ENCODE results near the gene GABBR2.

Gene GABBR2

DNA sequence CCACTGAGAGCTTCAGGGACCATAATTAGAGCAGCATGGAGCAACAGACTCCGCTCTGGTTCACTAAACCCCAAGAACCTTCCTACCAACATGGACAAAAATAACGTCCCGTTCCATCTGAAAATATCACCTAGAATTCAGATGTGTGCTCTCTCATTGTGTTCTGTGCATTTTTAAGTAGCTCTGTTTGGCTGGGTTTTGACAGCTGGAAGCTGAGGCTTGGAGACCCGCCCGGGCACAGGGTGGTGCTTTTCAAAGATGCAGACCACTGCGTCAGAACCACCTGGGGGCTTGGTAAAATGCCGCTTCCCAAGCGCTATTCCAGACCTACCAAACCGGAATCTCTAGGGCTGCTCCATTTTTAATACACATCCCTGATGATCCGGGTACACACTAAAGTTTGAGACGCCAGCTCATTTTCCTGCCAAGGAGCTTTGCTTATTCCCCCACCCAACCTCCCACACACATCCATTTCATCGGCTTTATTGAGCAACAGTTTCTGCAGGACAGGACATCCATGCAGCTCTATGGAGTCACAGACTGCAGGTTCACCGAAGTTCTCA, 104.8 kb downstream of the GABBR2 start:
- H3K4me3 ChIP-seq (ENCODE audit: insufficient read depth, low read depth, low read length, poor library complexity, severe bottlenecking) = no peak overlapping the region
- H3K4me1 ChIP-seq (ENCODE audit: control insufficient read depth, insufficient read depth, low read length, poor library complexity, severe bottlenecking) = no peaks in the 10 kb centered on the region
- H3K27me3 ChIP-seq (replicated peaks; ENCODE audit: control insufficient read depth, insufficient read depth, low read length, poor library complexity, severe bottlenecking) = no peaks in the 10 kb centered on the region
- H3K9me3 ChIP-seq (ENCODE audit: control insufficient read depth, low read length) = no peaks in the 10 kb centered on the region
- DNase-seq = no peak
- H3K36me3 ChIP-seq (ENCODE audit: control insufficient read depth, insufficient read depth, low read length) = no peaks in the 10 kb centered on the region
- no peak overlapping the region for H3K27ac ChIP-seq (ENCODE audit: insufficient read depth, low read length, poor library complexity, severe bottlenecking)

DNA sequence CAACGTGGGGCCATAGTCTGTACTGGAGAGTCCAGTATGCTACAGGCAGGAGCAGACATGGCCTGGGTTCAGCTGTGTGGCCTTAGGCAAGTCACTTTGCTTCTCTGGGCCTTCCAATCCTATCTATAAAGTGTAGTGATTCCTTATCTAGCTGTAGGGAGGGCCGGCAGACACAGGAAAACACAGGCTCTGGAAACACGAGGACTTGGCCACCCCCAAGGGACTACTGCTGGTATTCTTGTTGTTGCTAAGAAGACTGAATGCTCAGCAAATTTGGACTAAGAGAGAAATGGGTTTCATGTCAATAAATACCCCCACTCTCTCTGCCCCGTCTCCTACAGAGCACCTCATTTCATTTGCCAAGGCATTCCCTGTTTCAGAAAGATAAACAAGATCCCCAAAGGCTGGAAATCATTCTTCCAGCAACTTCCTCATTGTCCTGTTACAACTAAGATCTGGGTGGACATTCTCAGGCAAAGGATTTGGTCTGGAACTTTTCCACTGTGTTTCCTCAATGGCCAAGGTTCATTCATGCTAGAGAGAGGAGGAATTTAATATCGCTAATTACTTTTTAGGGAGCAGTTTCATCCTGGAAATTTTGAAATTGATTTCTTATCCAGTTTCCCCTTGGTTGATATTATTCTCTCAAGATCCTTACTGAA, 105.8 kb downstream of the GABBR2 start:
- DNase-seq = no peak
- Histone ChIP-seq H3K9me3 (ENCODE audit: control insufficient read depth, low read length) (no peaks in the 10 kb centered on the region), H3K27ac (ENCODE audit: insufficient read depth, low read length, poor library complexity, severe bottlenecking) (no peak overlapping the region), H3K4me3 (ENCODE audit: insufficient read depth, low read depth, low read length, poor library complexity, severe bottlenecking) (no peak overlapping the region), H3K36me3 (ENCODE audit: control insufficient read depth, insufficient read depth, low read length) (no peaks in the 10 kb centered on the region), H3K4me1 (ENCODE audit: control insufficient read depth, insufficient read depth, low read length, poor library complexity, severe bottlenecking) (no peaks in the 10 kb centered on the region), H3K27me3 (replicated peaks; ENCODE audit: control insufficient read depth, insufficient read depth, low read length, poor library complexity, severe bottlenecking) (no peaks in the 10 kb centered on the region)

DNA sequence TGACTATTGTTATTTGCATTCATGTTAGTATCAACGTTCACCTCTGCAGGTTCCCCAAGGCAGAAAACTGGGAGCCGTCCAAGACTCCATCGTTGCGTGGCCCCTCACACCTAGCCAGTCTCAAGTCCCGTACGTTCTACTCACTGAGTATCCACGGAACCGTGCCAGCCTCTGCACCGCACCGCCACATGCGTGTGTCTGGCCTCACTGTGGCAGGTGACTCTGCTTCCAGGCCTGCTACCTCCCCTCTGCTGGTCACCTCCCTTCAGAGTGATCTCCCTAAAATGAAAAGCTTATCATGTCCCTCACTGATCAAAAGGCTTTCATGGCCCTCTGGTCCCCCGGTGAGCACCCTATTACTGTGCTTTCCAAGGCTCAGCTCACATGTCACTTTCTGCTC, 108.1 kb downstream of the GABBR2 start:
- no peaks in the 10 kb centered on the region for H3K36me3 ChIP-seq (ENCODE audit: control insufficient read depth, insufficient read depth, low read length)
- H3K9me3 ChIP-seq (ENCODE audit: control insufficient read depth, low read length) = no peaks in the 10 kb centered on the region
- H3K27me3 ChIP-seq (replicated peaks; ENCODE audit: control insufficient read depth, insufficient read depth, low read length, poor library complexity, severe bottlenecking) = no peaks in the 10 kb centered on the region
- DNase-seq = no peak
- H3K4me3 ChIP-seq (ENCODE audit: insufficient read depth, low read depth, low read length, poor library complexity, severe bottlenecking) = no peak overlapping the region
- H3K27ac ChIP-seq (ENCODE audit: insufficient read depth, low read length, poor library complexity, severe bottlenecking) = no peak overlapping the region
- H3K4me1 ChIP-seq (ENCODE audit: control insufficient read depth, insufficient read depth, low read length, poor library complexity, severe bottlenecking) = no peaks in the 10 kb centered on the region

DNA sequence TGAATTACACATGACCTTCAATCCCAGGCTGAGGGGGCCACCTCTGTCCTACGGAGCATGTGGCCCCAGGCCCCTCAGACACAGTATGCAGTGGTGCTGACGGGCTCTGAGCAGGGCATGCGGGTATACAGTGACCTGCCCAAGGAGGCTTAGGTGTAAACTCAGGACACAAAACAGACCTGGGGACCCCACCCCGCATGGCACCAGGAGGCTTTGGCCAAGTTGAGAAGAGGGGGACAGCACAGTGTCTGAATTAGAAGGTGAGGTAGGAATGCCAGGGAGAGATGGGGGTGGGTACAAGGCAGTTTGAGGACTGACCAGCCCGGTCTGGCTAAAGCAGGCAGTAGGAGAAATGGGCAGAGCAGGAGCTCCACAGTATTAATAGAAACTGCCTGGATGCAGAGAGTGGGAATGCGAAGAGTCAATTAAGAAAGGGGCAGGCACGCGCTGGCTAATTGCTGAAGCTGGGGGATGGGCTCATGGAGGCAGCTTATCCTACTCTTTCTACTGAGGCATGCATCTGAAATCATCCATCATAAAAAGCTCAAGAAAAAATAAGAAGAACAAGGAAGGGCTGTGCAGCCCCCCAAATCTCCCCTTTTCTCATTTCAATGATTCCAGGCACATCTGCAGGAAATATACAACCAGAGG, 109.0 kb downstream of the GABBR2 start:
- no peaks in the 10 kb centered on the region for H3K4me1 ChIP-seq (ENCODE audit: control insufficient read depth, insufficient read depth, low read length, poor library complexity, severe bottlenecking)
- no peaks in the 10 kb centered on the region for H3K9me3 ChIP-seq (ENCODE audit: control insufficient read depth, low read length)
- H3K4me3 ChIP-seq (ENCODE audit: insufficient read depth, low read depth, low read length, poor library complexity, severe bottlenecking) = no peak overlapping the region
- DNase-seq = no peak
- no peaks in the 10 kb centered on the region for H3K36me3 ChIP-seq (ENCODE audit: control insufficient read depth, insufficient read depth, low read length)
- H3K27me3 ChIP-seq (replicated peaks; ENCODE audit: control insufficient read depth, insufficient read depth, low read length, poor library complexity, severe bottlenecking) = no peaks in the 10 kb centered on the region
- H3K27ac ChIP-seq (ENCODE audit: insufficient read depth, low read length, poor library complexity, severe bottlenecking) = no peak overlapping the region

DNA sequence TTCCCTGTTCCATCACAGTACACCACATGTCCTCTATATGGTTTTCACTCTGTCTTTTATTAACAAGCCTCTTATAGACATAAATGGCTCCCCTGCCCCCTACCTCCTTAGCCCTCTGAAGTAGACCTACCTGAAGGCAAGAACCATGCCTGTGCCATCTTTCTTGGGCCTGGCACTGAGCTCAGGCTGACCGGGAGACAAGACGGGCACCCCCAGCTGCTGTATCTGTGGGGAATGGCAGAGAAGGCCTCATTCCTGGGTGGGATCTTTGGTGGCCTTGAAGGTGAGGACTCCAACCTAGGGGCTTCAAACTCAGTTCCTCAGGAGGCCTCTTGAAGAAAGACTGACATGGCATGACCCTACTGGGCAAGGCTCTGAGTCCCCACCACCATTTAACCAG, 109.9 kb downstream of the GABBR2 start:
- Histone ChIP-seq H3K36me3 (ENCODE audit: control insufficient read depth, insufficient read depth, low read length) (no peaks in the 10 kb centered on the region), H3K4me3 (ENCODE audit: insufficient read depth, low read depth, low read length, poor library complexity, severe bottlenecking) (no peak overlapping the region), H3K9me3 (ENCODE audit: control insufficient read depth, low read length) (no peaks in the 10 kb centered on the region), H3K27ac (ENCODE audit: insufficient read depth, low read length, poor library complexity, severe bottlenecking) (no peak overlapping the region), H3K4me1 (ENCODE audit: control insufficient read depth, insufficient read depth, low read length, poor library complexity, severe bottlenecking) (no peaks in the 10 kb centered on the region), H3K27me3 (replicated peaks; ENCODE audit: control insufficient read depth, insufficient read depth, low read length, poor library complexity, severe bottlenecking) (no peaks in the 10 kb centered on the region)
- DNase-seq = no peak

DNA sequence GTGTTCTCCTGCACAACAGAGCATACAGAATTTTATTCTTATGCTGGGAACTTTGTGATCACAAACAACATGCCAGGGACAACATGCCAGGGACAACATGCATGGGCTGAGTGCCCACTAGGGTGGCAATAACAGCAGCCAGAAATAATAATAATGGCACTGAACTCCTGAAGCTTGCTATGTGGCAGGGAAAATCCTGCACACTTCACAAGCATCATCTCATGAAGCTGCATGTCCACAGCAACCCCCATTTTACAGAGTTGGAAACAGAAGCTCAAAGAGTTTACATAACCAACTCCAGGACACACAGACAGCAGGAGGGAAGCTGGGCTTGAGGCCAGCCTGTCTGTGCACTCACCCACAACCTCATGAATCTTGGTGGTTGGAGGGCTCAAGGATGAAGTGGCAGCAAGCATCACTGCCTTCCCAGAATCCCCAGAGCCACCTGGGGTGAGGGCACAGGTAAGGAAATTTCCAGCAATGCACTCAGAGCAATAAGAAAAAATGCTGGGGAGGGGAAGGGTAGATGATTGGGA, 111.4 kb downstream of the GABBR2 start:
- Histone ChIP-seq H3K4me3 (ENCODE audit: insufficient read depth, low read depth, low read length, poor library complexity, severe bottlenecking) (no peak overlapping the region), H3K4me1 (ENCODE audit: control insufficient read depth, insufficient read depth, low read length, poor library complexity, severe bottlenecking) (no peaks in the 10 kb centered on the region), H3K9me3 (ENCODE audit: control insufficient read depth, low read length) (no peaks in the 10 kb centered on the region), H3K36me3 (ENCODE audit: control insufficient read depth, insufficient read depth, low read length) (no peaks in the 10 kb centered on the region), H3K27me3 (replicated peaks; ENCODE audit: control insufficient read depth, insufficient read depth, low read length, poor library complexity, severe bottlenecking) (no peaks in the 10 kb centered on the region), H3K27ac (ENCODE audit: insufficient read depth, low read length, poor library complexity, severe bottlenecking) (no peak overlapping the region)
- DNase-seq = no peak

DNA sequence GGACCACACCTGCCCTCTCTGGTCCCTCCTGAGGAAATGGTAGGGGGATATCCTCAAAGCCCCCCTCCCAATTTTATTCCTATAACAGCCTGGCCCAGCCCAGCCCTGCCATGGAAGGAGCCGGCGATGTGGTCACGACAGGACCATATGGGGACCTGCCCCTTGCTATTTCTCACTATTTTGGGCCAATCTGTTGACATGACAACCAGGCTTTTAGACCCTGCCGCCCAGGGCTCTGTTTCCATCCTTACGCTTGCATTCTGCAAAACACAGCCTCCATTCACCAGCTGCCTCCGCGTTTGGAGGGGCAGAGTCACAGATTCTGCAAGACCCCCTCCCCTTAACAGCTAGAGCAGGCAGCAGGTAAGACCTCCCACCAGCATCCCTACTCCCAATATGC, 112.2 kb downstream of the GABBR2 start:
- DNase-seq = no peak
- Histone ChIP-seq H3K27me3 (replicated peaks; ENCODE audit: control insufficient read depth, insufficient read depth, low read length, poor library complexity, severe bottlenecking) (no peaks in the 10 kb centered on the region), H3K4me3 (ENCODE audit: insufficient read depth, low read depth, low read length, poor library complexity, severe bottlenecking) (no peak overlapping the region), H3K27ac (ENCODE audit: insufficient read depth, low read length, poor library complexity, severe bottlenecking) (no peak overlapping the region), H3K9me3 (ENCODE audit: control insufficient read depth, low read length) (no peaks in the 10 kb centered on the region), H3K4me1 (ENCODE audit: control insufficient read depth, insufficient read depth, low read length, poor library complexity, severe bottlenecking) (no peaks in the 10 kb centered on the region), H3K36me3 (ENCODE audit: control insufficient read depth, insufficient read depth, low read length) (no peaks in the 10 kb centered on the region)

DNA sequence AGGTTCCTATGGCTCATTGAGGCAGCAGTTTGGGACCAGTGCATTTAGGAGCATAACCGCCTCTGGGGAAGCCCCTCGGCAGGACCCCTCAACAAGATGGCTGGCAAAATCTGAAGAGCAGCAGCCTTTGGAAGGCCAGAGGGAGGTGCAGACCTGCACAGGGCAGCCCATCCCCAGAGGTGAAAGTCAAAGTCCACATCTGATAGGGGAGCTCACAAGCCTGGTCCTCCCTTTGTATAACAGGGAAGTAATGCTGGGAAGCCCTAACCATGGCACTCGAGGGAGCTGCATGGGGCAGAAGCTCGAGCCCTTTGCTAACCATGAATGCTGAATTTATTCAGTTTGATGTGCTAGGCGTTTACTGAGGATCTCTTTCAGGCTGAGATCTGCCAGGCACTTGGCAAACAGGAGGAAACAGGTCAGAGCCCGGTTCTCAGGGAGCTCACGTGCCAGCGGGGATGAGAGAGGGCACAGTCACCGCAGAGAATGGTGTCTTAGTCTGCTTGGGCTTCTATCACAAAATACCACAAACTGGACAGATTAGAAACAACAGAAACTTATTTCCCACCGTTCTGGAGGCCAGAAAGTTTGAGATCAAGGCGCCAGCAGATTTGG, 114.1 kb downstream of the GABBR2 start:
- Histone ChIP-seq H3K9me3 (ENCODE audit: control insufficient read depth, low read length) (no peaks in the 10 kb centered on the region), H3K27ac (ENCODE audit: insufficient read depth, low read length, poor library complexity, severe bottlenecking) (no peak overlapping the region), H3K36me3 (ENCODE audit: control insufficient read depth, insufficient read depth, low read length) (no peaks in the 10 kb centered on the region), H3K4me3 (ENCODE audit: insufficient read depth, low read depth, low read length, poor library complexity, severe bottlenecking) (no peak overlapping the region), H3K4me1 (ENCODE audit: control insufficient read depth, insufficient read depth, low read length, poor library complexity, severe bottlenecking) (no peaks in the 10 kb centered on the region), H3K27me3 (replicated peaks; ENCODE audit: control insufficient read depth, insufficient read depth, low read length, poor library complexity, severe bottlenecking) (no peaks in the 10 kb centered on the region)
- no peak for DNase-seq

DNA sequence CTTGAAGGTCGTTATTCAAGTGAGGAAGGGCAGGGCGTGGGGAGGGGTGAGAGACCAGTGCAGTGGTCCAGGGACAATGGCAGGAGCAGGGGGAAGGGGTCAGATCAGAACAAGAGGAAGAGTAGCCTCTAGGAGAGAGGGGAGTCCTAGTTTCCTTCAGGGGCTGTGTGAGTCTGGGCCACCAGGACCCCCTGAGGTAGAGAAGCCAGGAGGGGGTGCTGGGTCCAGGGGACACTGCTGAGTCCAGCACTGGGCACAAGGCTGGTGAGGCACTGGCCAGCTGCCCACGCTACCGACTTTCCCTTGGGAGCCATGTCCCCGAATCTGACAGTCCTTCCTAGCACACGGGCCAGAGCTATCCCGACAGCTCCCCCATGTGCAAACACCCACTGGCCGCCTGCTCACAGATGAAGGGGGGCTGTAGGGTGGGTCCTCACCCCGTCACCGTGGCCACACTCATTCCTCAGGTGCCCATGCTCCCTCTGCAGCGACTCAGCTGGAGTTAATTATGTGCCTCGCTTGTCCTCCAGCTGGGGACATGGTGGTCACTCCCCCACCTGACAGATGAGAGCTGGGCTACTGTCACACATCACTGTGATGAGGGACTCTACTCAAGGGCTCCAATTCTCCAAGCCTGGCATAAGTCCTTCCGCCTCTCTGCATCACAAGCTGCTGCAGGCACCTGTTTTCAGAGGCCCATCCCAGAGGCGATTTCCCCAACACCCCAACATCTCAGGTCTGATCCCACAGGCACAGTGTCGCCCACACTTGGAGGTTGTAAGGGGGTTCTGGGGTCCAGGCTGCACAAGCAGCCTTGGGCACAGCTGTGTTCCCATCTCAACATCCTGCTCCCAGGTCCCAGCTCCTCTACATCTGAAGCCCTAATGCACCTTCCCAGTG, 115.1 kb downstream of the GABBR2 start:
- no peaks in the 10 kb centered on the region for H3K27me3 ChIP-seq (replicated peaks; ENCODE audit: control insufficient read depth, insufficient read depth, low read length, poor library complexity, severe bottlenecking)
- no peak for DNase-seq
- H3K4me3 ChIP-seq (ENCODE audit: insufficient read depth, low read depth, low read length, poor library complexity, severe bottlenecking) = no peak overlapping the region
- H3K27ac ChIP-seq (ENCODE audit: insufficient read depth, low read length, poor library complexity, severe bottlenecking) = no peak overlapping the region
- H3K9me3 ChIP-seq (ENCODE audit: control insufficient read depth, low read length) = no peaks in the 10 kb centered on the region
- no peaks in the 10 kb centered on the region for H3K4me1 ChIP-seq (ENCODE audit: control insufficient read depth, insufficient read depth, low read length, poor library complexity, severe bottlenecking)
- no peaks in the 10 kb centered on the region for H3K36me3 ChIP-seq (ENCODE audit: control insufficient read depth, insufficient read depth, low read length)
